GM13977 (cell line): Measurements from ENCODE around the gene DHX30.

Experiments
- DNase-seq: peaks from one replicate; pipeline ENCODE4 v3.0.0; 2012; ENCODE audit warnings: low spot score
- in situ Hi-C: fragments of 300-500 bp; cut with MboI; formaldehyde crosslinking; loops from one replicate; pipeline ENCODE4 v1.12.0; 2022; ENCODE audit warnings: low sequenced_read_pairs, low pct_unique_long_range_greater_than_20kb, mixed read lengths, inconsistent platforms; ENCODE audit not compliant: unreplicated experiment
- TF ChIP-seq, protein P1 (sequence below): IDR thresholded peaks from 2 replicates; pipeline ENCODE4 v1.5.1; 2012; ENCODE audit warnings: mild to moderate bottlenecking, control low read depth; ENCODE audit not compliant: insufficient read depth; ENCODE audit errors: extremely low read depth, missing control alignments

Gene DHX30

GRCh38 chr3:47856669-47857068 is 53.7 kb downstream of the DHX30 start:
- TF ChIP-seq, protein P1, sequence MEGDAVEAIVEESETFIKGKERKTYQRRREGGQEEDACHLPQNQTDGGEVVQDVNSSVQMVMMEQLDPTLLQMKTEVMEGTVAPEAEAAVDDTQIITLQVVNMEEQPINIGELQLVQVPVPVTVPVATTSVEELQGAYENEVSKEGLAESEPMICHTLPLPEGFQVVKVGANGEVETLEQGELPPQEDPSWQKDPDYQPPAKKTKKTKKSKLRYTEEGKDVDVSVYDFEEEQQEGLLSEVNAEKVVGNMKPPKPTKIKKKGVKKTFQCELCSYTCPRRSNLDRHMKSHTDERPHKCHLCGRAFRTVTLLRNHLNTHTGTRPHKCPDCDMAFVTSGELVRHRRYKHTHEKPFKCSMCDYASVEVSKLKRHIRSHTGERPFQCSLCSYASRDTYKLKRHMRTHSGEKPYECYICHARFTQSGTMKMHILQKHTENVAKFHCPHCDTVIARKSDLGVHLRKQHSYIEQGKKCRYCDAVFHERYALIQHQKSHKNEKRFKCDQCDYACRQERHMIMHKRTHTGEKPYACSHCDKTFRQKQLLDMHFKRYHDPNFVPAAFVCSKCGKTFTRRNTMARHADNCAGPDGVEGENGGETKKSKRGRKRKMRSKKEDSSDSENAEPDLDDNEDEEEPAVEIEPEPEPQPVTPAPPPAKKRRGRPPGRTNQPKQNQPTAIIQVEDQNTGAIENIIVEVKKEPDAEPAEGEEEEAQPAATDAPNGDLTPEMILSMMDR = no peak
- in situ Hi-C loops = no loop called here
- no peak for DNase-seq

DNA sequence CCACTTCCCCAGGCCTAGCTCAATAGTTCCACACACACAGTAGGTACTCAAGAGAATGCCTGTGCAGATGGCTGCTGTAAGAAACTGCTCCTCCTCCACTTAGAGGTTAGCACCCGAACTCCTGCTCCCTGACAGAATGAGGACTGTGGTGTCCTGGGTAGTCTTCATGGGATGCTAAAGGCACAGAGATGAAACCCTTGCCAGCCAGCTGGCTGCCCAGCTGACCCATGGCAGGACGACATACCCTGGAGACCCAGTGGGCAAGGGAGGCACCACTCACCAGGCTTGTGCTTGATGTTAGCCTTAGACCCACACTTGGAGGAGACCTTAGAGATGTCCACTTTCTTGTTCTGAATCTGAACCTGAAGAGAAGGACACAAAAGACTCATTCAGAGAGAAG is 54.2 kb downstream of the DHX30 start:
- in situ Hi-C loops = no loop called here
- TF ChIP-seq, protein P1 = no peak
- no peak for DNase-seq

- in situ Hi-C loops = no loop called here
- DNase-seq = no peak
- TF ChIP-seq, protein P1 = no peak
Measured at GRCh38 chr3:47859956-47860605, 57.1 kb downstream of the DHX30 start.

DNA sequence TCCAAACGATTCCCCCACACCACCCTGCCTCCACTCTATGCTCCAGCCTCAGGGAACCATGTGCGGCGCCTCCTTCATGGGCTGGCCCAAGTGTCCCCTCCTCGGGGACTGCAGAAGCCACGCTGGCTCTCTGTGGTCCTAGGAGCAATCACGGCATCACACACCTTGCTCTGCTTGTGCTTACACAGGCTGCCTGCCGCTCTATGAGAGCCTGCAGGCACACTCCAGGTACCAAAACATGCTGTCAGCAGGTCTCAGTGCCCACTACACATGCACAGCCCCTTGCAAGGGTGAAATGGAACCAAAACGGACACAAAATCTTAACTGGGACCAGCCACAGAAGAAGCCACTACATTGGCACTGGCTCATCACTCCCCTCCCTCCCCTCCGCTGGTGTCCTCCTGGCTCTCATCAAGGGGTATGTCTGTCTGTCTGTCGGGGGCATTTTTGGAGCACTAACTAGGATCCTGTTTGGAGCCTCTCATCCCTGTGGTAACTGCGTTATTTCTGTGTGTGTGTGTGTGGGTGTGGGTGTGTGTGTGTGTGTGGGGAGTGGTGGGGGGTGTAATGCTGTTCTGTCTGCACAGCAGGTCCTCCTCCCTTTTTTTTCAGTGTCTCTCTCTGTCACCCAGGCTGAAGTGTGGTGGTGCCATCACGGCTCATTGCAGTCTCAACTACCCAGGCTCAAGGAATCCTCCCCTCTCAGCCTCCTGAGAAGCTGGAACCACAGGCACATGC is 60.6 kb downstream of the DHX30 start:
- TF ChIP-seq, protein P1 = no peak
- DNase-seq = no peak
- in situ Hi-C loops = no loop called here

DNA sequence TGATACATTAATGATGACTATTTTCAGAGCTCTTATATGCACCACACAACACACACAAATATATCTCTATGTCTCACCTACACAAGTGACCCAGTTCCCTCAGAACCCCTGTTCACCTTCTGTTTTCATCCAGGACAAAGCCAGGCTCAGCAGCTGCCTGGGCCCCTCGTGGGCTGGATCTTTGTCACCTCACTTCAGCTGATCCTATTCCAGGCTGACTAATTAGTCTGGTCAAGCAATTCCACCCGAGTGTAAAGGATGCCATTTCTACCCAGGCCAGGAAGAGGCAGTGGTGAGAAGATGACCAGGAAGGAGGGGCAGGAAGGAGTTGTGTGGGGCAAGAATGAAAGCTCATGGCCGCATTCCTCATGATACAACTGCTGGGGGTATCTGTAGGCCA is 62.3 kb downstream of the DHX30 start:
- no peak for DNase-seq
- in situ Hi-C loops = no loop called here
- TF ChIP-seq, protein P1 = no peak

GRCh38 chr3:47867451-47868044 is 64.6 kb downstream of the DHX30 start:
- no peak for DNase-seq
- in situ Hi-C loops = no loop called here
- TF ChIP-seq, protein P1 = no peak
